ENCODE measurements around the gene GLRA3.

GRCh38 chr4:174867903-174868302 is 38.9 kb upstream of the GLRA3 start:
- TF ChIP-seq, protein P1, sequence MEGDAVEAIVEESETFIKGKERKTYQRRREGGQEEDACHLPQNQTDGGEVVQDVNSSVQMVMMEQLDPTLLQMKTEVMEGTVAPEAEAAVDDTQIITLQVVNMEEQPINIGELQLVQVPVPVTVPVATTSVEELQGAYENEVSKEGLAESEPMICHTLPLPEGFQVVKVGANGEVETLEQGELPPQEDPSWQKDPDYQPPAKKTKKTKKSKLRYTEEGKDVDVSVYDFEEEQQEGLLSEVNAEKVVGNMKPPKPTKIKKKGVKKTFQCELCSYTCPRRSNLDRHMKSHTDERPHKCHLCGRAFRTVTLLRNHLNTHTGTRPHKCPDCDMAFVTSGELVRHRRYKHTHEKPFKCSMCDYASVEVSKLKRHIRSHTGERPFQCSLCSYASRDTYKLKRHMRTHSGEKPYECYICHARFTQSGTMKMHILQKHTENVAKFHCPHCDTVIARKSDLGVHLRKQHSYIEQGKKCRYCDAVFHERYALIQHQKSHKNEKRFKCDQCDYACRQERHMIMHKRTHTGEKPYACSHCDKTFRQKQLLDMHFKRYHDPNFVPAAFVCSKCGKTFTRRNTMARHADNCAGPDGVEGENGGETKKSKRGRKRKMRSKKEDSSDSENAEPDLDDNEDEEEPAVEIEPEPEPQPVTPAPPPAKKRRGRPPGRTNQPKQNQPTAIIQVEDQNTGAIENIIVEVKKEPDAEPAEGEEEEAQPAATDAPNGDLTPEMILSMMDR (IDR thresholded peaks at IDR 0.05) = no peak
- TF ChIP-seq POLR2A (IDR thresholded peaks at IDR 0.05) = no peak
